ENCODE results near the gene NACC2. TPM values are rescaled to one million over a fixed set of nuclear protein-coding genes. Genes with fewer than 3 reads are reported as not detected.

NACC2 gene
- polyA plus RNA-seq, 5 donors = 3.0 to 6.9 (median 5.0) TPM

DNA sequence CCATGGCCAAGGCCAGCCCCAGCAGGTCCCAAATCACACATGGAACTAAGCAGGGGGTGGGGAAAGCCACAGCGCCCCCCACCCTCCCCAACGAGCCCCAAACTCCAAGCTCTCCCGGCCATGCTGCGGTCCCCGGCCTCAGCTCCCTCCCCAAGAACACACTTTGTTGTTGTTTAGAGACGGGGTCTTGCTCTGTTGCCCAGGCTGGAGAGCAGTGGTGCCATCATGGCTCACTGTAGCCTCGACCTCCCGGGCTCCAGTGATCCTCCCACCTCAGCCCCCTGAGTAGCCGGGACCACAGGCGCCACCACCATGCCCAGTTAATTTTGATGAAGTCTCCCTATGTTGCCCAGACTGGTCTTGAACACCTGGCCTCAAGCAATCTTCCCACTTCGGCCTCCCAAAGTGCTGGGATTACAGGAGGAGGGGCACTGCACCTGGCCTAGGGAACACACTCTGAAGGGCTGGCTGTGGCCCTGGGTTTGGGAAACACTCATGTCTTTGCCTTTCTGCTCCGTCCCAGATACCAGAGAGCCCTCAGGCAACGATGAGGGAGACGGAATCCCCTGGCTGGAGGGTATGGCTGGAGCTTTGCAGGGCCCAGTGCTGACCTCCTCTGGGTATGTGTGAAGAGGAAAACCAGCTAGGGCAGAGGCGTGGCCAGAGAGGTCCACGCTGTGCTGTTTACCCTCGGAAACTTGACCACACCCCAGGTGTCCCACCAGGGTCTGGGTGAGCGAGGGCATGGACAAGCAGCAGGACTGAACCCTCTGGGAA, 80.8 kb downstream of the NACC2 start:
- no peak for DNase-seq

DNA sequence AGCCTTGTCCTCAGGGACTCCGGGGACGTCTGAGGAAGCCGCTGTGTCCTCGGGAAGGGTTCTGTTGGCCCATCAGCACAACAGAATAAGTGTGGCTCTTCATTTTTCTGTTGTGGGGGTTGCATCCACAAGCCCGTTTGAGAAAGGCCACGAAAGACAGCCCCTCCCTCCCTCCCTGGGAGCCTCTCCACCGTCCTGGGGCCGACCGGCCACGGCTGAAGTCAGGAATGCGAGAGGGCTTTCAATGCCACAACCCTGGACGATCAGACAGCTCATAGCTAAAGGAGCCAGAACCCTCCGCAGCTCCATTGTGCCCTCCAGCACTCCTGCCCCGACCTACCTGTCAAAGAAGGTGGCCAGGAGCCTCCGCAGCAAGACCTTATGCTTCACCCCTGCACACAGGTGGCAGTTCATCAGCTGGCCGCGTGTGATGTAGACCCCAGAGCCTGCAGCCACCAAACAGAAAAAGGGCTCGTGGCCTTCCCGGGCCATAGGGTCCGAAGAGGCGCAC, 81.5 kb downstream of the NACC2 start:
- no peak for DNase-seq

DNA sequence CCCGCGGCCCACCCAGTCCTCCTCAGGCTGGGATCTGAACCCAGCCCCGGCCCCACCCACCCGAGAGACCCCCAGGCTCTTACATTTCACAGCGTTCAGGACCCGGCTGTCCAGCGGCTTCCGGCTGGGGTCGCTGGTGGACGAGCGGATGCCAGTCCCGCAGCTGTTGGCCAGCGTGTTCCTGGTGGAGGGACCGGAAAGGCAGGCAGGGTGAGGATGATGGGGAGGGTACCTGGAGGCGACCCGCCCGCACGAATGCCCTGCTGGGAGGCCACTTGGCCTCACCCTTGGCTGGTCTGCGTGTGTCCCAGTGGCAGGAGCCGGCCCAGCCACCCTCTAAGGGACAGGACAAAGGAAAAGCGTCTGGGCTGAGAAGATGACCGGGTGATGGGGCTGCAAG, 82.0 kb downstream of the NACC2 start:
- no peak for DNase-seq

DNA sequence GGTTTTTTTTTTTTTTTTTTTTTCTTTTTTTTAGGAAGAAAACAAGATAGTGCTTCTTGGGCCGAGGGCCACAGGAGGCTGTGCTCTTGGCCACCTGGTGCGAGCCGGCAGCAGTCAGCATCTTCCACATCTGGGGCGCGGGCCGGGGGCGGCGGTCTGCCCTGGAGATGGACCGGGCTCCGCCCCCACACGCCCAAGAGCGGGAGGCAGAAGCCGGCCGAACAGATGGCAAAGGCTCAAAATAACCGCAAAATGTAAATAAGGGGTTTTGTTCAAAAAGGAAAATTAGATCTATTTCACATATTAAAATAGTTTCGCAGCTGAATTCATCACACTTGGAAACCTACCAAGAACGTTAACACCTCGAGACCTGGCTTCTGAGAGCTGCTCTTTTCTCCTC, 82.4 kb downstream of the NACC2 start:
- no peak for DNase-seq

GRCh38 chr9:136011703-136012496, 83.2 kb downstream of the NACC2 start:
- DNase-seq = peak; percentile 62 to 71

DNA sequence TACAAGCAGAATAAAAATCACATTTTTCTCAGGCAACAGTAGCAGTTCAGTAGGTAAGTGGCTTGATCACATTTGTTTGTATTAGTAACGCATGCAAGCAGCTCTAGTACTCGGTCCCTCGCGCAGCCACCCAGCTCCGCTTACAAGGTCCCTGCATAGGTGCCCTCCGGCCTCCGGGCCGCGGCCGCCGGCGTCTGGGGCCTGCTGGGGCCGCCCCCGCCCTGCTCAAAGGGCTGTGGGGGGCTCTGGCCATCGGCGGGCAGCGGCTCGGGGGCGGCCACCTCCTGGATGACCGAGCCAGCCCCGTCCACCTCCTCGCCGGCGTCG, 83.8 kb downstream of the NACC2 start:
- no peak for DNase-seq

DNA sequence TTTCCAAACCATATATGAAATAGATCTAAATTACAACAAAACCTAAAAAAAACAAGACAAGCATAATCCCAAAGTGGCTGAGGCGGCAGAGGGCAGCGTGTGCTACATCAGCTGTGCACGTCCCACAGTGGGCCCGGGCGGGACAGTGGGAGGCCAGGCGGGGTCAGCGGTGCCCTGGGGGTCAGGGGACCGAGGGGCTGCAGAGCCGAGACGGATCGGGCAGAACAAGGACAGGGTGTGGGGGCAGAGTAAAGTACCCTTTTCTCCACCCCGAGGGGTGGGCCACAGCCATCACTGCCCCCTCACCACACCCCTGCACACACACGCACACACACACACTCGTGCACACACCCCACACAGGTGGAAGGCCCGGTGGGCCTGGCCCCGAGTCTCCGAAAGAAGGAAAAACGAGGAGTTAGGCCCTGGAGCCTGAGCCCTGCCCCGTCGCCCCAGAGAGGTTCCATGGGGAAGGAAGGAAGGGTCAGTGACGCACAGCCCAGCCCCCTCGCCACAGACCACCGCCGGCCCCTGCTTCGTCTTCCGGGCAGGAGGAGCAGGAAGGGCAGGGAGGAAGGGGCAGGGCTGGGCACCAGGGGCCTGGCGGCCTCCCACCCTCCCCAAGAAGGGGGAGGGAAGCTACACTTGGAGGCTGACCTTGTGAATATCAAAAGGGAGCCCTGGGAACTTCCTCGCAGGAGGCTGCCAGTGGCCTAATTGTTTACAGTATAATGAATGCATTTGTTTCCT, 84.3 kb downstream of the NACC2 start:
- DNase-seq = no peak

DNA sequence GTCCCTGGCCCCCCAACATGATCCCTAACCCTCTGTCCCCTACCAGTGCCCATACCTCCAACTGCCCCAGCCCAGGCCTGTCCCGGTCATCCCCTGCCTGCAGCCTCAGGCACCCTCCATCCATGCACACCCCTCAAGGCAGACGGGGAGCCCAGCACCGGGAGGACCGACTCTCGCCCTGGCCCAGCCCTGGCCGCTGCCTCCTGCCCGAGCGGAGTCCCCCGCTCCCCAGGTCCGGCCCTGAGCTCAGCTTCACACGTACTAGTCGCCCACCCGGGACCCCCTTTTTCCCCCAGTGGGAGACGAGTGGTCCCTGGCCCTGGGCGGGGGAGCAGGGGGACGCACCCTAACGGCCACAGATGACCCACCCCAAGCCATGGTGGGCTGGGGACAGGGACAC, 84.9 kb downstream of the NACC2 start:
- DNase-seq = no peak

DNA sequence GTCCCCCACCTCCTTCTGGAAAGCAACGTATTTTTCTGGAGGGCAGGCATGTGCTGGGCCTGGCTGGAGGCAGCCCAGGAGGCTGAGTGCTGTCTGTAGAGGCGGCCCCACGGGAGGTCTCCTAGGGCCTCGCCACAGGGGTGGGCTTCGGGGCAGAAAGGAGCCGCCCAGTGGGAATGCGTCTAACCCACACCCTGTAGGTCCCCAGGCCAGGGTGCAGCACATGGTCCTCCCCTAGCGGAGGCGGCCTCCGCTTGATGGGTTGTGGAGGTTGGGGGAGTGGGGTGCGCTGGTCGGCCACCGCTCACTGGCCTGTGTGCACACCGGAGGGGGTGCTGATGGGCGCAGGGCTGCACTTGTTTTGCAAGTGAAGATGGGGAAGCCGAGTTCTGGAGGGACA, 85.6 kb downstream of the NACC2 start:
- DNase-seq = no peak

- no peak for DNase-seq
Measured at GRCh38 chr9:136008693-136008997, 86.4 kb downstream of the NACC2 start.

GRCh38 chr9:136007934-136008692, 87.0 kb downstream of the NACC2 start:
- DNase-seq = no peak

DNA sequence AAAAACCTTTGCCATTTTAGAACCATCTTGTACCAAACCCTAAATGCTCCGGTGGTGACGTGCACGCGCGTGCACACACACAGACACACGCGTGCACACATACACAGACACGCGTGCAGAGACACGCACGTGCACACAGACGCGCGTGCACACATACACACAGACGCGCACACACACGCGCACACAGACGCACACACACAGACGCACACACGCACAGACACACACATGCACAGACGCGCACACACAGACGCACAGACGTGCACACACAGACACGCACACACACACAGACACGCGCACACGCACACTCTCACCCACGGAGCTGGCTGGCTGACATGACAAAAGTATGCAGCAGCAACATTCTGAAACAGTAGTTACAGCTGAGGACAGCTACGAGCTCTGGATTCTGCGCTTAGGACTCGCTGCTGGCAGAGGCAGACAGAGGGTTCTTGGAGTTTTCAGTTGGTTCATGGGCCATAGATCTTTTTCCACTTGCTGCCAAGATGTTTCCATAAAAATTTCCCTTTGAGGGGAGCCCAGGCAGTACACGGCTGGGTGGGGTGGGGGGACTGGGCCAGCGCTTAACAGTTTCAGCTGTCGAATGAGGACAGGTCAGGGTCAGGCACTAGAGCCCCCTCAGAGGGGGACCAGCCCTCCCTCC, 87.7 kb downstream of the NACC2 start:
- no peak for DNase-seq

DNA sequence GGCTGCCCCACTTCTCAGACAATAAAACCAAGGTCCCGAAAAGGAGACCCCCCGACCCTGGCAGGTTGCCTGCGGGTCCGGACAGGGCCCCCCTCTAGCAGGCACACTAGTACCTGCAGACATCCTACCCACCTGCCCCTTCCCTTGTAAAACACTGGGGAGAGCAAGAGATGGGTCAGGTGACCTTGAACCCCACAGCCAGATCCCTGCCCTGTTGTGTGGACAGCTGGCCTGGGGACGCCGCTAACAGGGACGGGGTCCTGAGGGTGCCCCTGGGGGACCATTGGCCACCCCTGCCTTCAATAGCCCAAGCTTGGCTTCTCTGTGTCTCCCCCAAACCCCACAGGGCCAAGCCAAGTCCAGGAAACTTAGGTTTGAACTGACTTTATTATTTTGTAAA, 88.9 kb downstream of the NACC2 start:
- no peak for DNase-seq

GRCh38 chr9:136004712-136005111, 90.4 kb downstream of the NACC2 start:
- DNase-seq = no peak

DNA sequence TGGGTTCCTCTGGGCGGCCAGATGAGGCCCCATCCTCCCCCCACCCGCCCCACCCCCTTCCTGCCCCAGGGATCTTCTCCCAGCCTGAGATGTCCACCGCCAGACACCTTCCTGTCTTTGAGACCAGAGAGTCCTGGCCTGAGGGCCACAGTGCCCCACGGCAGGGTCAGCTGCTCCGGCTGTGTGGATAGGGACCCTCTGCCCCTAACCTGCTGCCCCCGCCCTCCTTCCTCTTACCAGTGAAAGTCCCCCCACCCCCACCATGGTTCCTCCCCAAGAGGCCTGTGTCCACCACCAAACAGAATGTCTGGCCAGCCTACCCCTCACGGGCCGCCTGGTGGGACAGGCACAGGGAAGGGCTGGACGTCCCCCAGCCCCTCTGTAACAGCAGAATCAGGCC, 90.9 kb downstream of the NACC2 start:
- DNase-seq = no peak

GRCh38 chr9:136003411-136004218, 91.5 kb downstream of the NACC2 start:
- no peak for DNase-seq

DNA sequence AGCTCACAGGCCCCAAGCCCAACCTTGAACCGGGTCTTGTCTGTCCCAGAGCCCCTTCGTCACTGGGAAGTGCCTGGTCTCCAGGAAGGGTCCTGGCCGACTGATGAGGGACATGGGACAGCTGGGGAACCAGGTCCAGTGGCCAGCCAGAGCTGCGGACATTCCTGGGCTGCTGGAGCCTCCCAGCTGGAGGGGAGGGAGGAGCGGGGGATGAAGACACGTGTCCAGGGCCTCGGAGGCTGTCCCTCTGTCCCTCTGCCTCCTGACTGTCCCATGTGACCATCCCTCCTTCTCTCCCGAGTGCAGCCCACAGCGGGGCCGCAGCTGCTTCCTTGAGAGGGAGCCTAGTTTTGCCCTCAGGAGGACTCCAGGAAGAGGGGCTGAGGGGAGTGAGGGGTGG, 92.2 kb downstream of the NACC2 start:
- no peak for DNase-seq

DNA sequence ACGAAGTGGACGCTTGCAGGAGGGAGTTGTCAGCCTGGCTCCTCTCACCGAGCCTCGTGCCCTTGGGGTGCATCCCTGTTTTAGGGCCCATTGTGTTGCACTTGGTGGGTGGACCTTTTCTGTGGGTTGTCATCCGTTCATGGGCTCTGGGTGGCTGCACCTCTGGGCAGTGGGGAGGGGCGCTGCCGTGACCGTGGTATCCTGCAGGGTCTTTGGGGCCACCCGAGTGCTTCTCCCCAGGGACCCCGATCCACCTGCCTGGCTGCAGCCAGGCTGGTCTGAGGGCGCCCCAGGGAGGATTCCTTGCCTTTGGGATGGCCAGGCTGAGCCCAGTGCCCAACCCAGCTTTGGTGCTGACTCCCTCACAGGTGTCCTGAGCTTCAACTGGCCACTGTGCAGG, 92.9 kb downstream of the NACC2 start:
- no peak for DNase-seq

DNA sequence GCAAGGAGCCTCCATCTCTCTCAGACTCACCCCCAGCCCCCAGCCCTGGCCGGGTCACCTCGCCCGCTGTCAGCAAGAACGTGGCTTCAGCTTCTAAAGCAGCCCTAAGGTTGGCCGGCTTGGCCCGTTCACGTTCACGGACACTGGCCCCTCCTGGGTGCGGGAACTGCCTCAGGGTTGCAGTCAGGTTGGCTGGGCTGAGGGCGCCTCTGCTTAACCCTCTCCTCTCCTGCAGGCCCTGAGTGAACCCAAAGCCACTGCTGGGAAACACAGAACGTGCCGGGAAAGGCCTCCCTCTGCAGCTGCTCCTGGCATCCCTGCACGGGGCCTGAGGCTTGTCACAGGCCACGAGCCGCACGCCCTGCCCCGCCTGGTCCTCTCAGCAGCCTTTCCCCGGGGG, 93.9 kb downstream of the NACC2 start:
- no peak for DNase-seq

GRCh38 chr9:135998410-135999071, 96.5 kb downstream of the NACC2 start:
- DNase-seq = no peak

Measured in right lung (tissue), 5 donors.